Right atrium auricular region (tissue), 2 donors: ENCODE measurements around the gene ILKAP. TPM values are rescaled to one million over a fixed set of nuclear protein-coding genes. Genes with fewer than 3 reads are reported as not detected.

ENCODE experiments used
- DNase-seq: peaks from one replicate; pipeline ENCODE4 v3.0.0-alpha.2; 2019; ENCODE audit warnings: low spot score
- H3K27ac ChIP-seq, 2 donors: fragments of 200-600 bp; sonication (generic); 1 replicate in 1 of 2; 2 replicates in 1 of 2; pipeline ENCODE4 v1.5.1; 2016 to 2019
- H3K27me3 ChIP-seq, 2 donors: fragments of 200-600 bp; sonication (generic); one replicate each; pipeline versions ENCODE4 v1.5.1 to v1.6.0; 2017 to 2019
- H3K36me3 ChIP-seq: fragments of 200-600 bp; sonication (generic); one replicate; pipeline ENCODE4 v1.5.1; 2016
- H3K4me1 ChIP-seq, 2 donors: fragments of 200-600 bp; sonication (generic); one replicate each; pipeline versions ENCODE4 v1.5.1 to v1.6.0; 2017 to 2019
- H3K4me3 ChIP-seq, 2 donors: fragments of 200-600 bp; sonication (generic); 1 replicate in 1 of 2; 2 replicates in 1 of 2; pipeline ENCODE4 v1.5.1; 2017 to 2019; ENCODE audit warnings: mild to moderate bottlenecking in 1 of 2, moderate library complexity in 1 of 2
- H3K9me3 ChIP-seq, 2 donors: fragments of 200-600 bp; sonication (generic); one replicate each; pipeline ENCODE4 v1.5.1; 2019
- CTCF ChIP-seq, 2 donors: fragments of 200-600 bp; sonication (generic); IDR thresholded peaks; one replicate each; pipeline ENCODE4 v1.5.1; 2019; ENCODE audit warnings: antibody characterized with exemption in 2 of 2
- total RNA-seq, 2 donors: library from RNA; depleted of rRNA; stranded (reverse); fragments of >200 nt; gene quantifications; one replicate each; pipeline ENCODE4 v1.1.0, GENCODE V29; 2016

ILKAP gene
- total RNA-seq, 2 donors from 2014 or later: 15.9 to 17.6 TPM

DNA sequence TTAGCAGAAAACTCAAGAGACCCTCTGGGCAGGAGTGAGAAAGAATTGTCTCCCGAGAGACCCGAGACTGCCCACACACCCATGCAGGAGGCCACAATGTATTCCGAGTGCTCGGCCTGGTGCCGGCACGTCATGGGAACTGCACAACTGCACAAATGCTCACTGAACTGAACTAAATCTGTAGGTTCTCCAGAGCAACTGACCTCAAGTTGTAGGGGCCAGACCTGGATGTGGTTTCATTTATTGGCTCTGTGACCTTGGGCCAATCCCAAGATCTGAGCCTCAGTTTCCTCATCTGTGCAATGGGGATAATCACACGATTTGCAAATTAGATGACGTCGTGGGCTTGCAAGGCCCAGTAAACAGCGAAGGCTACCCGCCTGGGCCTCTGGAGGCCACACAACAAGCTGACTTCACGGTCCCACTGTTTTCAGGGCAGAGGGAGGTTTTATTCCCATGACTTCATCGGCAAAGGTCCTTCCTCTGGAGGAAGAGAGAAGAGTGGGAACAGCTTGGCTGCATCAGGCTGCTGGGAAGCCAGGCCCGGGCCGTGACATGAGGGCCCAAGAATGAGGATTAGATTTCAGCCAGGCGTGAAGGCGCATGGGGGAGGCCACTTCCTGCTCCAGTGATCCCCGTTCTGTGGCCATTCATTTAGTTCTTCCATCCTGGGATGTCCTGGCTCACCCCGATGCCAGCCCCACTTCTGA lies 48.3 kb downstream of the ILKAP start:
- TF ChIP-seq CTCF (IDR thresholded peaks at IDR 0.05): no peak
- no peaks in the 10 kb centered on the region for H3K36me3 ChIP-seq
- no peak overlapping the region for H3K4me3 ChIP-seq
- DNase-seq: peak; percentile 71
- H3K27me3 ChIP-seq: no peaks in the 10 kb centered on the region
- H3K9me3 ChIP-seq: no peaks in the 10 kb centered on the region
- H3K27ac ChIP-seq: peak overlapping the region in 1 of 2 donors; percentile 23
- H3K4me1 ChIP-seq: peaks cover 0 to 15% of the 10 kb centered on the region in 2 donors

DNA sequence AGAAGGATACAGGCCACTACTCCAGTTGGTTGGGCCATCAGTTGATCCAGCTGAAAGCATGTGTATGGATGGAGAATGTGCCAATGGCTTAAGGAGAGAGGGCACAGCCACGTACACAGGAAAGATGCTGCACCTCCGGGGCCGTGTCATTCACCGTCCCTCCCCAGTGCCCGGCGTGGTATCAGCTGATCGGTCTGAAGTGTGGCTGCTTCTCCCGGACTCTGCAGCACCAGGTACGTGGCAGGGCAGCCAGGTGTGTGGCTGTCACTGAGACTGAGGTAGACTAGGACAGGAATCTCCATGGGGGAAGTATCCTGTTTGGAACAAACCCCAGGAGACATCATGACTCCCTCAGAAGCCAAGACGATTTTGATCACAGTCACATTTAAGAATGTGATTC lies 48.9 kb downstream of the ILKAP start:
- H3K4me1 ChIP-seq: peaks cover 0 to 15% of the 10 kb centered on the region in 2 donors
- no peaks in the 10 kb centered on the region for H3K36me3 ChIP-seq
- no peak for TF ChIP-seq CTCF (IDR thresholded peaks at IDR 0.05)
- no peak for DNase-seq
- H3K9me3 ChIP-seq: no peaks in the 10 kb centered on the region
- no peak overlapping the region for H3K27ac ChIP-seq
- no peaks in the 10 kb centered on the region for H3K27me3 ChIP-seq
- no peak overlapping the region for H3K4me3 ChIP-seq

GRCh38 chr2:238152771-238153688 lies 50.5 kb downstream of the ILKAP start:
- Histone ChIP-seq H3K9me3 (no peaks in the 10 kb centered on the region), H3K4me3 (no peak overlapping the region), H3K36me3 (peaks cover 8% of the 10 kb centered on the region), H3K27me3 (no peaks in the 10 kb centered on the region), H3K27ac (peak overlapping the region in 1 of 2 donors; percentile 21), H3K4me1 (peaks cover 0 to 3% of the 10 kb centered on the region in 2 donors)
- no peak for TF ChIP-seq CTCF (IDR thresholded peaks at IDR 0.05)
- DNase-seq: no peak

DNA sequence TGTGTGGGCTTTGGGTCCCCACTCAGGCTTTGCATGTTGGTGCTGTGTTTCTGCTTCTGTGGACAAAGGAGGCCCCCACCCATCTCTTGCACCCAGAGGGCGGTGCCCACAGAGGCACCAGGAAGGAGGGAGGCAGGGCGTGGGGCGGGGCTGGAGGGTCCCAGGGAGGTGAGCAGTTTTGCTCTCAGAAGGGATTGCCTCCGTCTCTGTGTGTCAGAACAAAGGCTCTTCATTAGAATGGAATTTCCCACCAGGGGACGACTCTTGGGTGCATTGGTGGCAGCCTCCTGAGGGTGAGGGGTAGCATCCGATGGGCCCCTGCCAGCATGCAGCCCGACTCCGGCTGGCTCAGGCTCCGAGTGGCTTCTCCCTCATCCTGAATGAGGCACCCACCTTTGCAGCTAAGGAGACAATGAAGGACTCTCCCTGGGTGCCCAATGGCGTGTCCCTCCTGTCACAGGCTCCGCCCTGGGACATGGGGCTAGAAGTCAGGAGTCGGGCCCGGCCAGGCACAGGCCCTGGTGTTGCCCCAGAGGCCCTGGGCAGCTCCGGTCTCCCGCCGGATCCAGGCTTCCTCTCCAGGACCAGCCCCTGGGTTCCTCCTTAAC lies 51.8 kb downstream of the ILKAP start:
- TF ChIP-seq CTCF (IDR thresholded peaks at IDR 0.05): no peak
- Histone ChIP-seq H3K36me3 (peaks cover 8% of the 10 kb centered on the region), H3K9me3 (no peaks in the 10 kb centered on the region), H3K27me3 (no peaks in the 10 kb centered on the region), H3K27ac (no peak overlapping the region), H3K4me3 (no peak overlapping the region), H3K4me1 (peaks cover 0 to 3% of the 10 kb centered on the region in 2 donors)
- DNase-seq: no peak

DNA sequence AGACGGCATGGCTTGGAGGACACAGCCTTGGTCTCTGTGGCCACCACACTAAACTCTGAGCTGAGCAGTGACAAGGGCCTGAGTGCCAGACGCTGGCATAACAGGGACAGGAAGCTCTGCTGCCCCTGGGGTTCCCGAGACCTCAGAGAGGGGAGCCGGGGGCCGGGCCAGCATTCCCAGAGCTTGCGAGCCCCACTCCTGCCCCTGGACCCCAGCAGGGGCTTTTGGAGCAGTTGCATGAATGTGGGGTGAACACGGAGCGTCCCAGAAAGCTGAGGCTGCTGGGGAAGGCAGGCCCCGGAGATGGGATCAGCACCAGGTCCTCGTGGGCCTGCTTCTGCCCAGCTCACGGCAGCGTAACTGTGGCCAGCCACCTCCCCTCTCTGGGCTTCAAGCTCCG lies 52.3 kb downstream of the ILKAP start:
- DNase-seq: no peak
- no peak for TF ChIP-seq CTCF (IDR thresholded peaks at IDR 0.05)
- no peaks in the 10 kb centered on the region for H3K9me3 ChIP-seq
- H3K4me3 ChIP-seq: no peak overlapping the region
- H3K4me1 ChIP-seq: peaks cover 0 to 3% of the 10 kb centered on the region in 2 donors
- H3K27ac ChIP-seq: no peak overlapping the region
- no peaks in the 10 kb centered on the region for H3K27me3 ChIP-seq
- H3K36me3 ChIP-seq: peaks cover 8% of the 10 kb centered on the region
